Hematopoietic multipotent progenitor cell (in vitro differentiated cells): Measurements from ENCODE around the gene ZNF536. TPM values are rescaled to one million over a fixed set of nuclear protein-coding genes. Genes with fewer than 3 reads are reported as not detected.

Experiments
- DNase-seq, 3 donors: peaks; one replicate each; pipeline ENCODE4 v3.0.0-alpha.2; 2011 to 2015; ENCODE audit warnings: low read depth in 2 of 3, low spot score in 2 of 3
- total RNA-seq: library from RNA; depleted of rRNA; stranded (reverse); fragments of >200 nt; gene quantifications from one replicate; pipeline ENCODE4 v1.2.3, GENCODE V29; 2012

ZNF536 gene
- total RNA-seq, 1 donor = under 0.01 TPM

GRCh38 chr19:30552593-30552992 lies 180.4 kb downstream of the ZNF536 start:
- no peak for DNase-seq

- DNase-seq = no peak
These were observed 183.0 kb downstream of the ZNF536 start for GRCh38 chr19:30555075-30555790.

GRCh38 chr19:30555791-30556110 lies 183.6 kb downstream of the ZNF536 start:
- DNase-seq = no peak

- DNase-seq = no peak
These were observed 184.1 kb downstream of the ZNF536 start for GRCh38 chr19:30556230-30556711.

- no peak for DNase-seq
These were observed 185.0 kb downstream of the ZNF536 start for GRCh38 chr19:30557212-30557611.

- no peak for DNase-seq
These were observed 185.9 kb downstream of the ZNF536 start for GRCh38 chr19:30557927-30558557.

- DNase-seq = no peak
These were observed 186.6 kb downstream of the ZNF536 start for GRCh38 chr19:30558793-30559192.

GRCh38 chr19:30559446-30559845 lies 187.3 kb downstream of the ZNF536 start:
- no peak for DNase-seq

GRCh38 chr19:30562981-30563380 lies 190.8 kb downstream of the ZNF536 start:
- no peak for DNase-seq

GRCh38 chr19:30563691-30564090 lies 191.5 kb downstream of the ZNF536 start:
- DNase-seq = no peak

- DNase-seq = no peak
These were observed 192.4 kb downstream of the ZNF536 start for GRCh38 chr19:30564551-30565011.

- no peak for DNase-seq
These were observed 193.5 kb downstream of the ZNF536 start for GRCh38 chr19:30565636-30566035.

GRCh38 chr19:30566681-30567420 lies 194.7 kb downstream of the ZNF536 start:
- no peak for DNase-seq

GRCh38 chr19:30567536-30568232 lies 195.5 kb downstream of the ZNF536 start:
- DNase-seq = no peak

- no peak for DNase-seq
These were observed 198.0 kb downstream of the ZNF536 start for GRCh38 chr19:30570194-30570593.

- no peak for DNase-seq
These were observed 205.4 kb downstream of the ZNF536 start for GRCh38 chr19:30577551-30578105.

- DNase-seq = no peak
These were observed 207.2 kb downstream of the ZNF536 start for GRCh38 chr19:30579419-30579818.

- no peak for DNase-seq
These were observed 208.5 kb downstream of the ZNF536 start for GRCh38 chr19:30580673-30581072.

GRCh38 chr19:30584090-30584489 lies 211.9 kb downstream of the ZNF536 start:
- DNase-seq = no peak

GRCh38 chr19:30587869-30588268 lies 215.7 kb downstream of the ZNF536 start:
- DNase-seq = no peak
